Effector memory CD8-positive, alpha-beta T cell (primary cell): ENCODE results near the gene TEKT5.
"Not testable (repeated sequence)": the region's sequence is repeated elsewhere in the genome, so short reads cannot be mapped to it uniquely, and the experiment has no call there.

Experiments
- ATAC-seq: fragments of 150-1000 bp; cut with Tn5 transposase; replicated peaks from 2 replicates; pipeline ENCODE4 v1.10.0; 2021; ENCODE audit warnings: mild to moderate bottlenecking, moderate library complexity
- DNase-seq, 3 experiments: peaks; one replicate each; pipeline ENCODE4 v3.0.0; 2021
- H3K27ac Mint-ChIP-seq, 2 donors: one replicate each; pipeline ENCODE4 v1.8.0; 2022; ENCODE audit warnings: mild to moderate bottlenecking in 2 of 2, mixed read lengths in 2 of 2, moderate library complexity in 2 of 2
- H3K27me3 Mint-ChIP-seq, 2 donors: one replicate each; pipeline ENCODE4 v1.8.0; 2022; ENCODE audit warnings: mixed read lengths in 2 of 2
- H3K36me3 Mint-ChIP-seq: one replicate; pipeline ENCODE4 v1.8.0; 2022; ENCODE audit warnings: mild to moderate bottlenecking, moderate library complexity, mixed read lengths; ENCODE audit not compliant: insufficient read depth
- H3K4me1 Mint-ChIP-seq, 2 donors: one replicate each; pipeline ENCODE4 v1.8.0; 2022; ENCODE audit warnings: low read depth in 2 of 2, mixed read lengths in 2 of 2
- H3K4me3 Mint-ChIP-seq, 2 donors: one replicate each; pipeline ENCODE4 v1.8.0; 2022; ENCODE audit warnings: mild to moderate bottlenecking in 2 of 2, mixed read lengths in 2 of 2, moderate library complexity in 2 of 2
- H3K9me3 Mint-ChIP-seq, 2 donors: one replicate each; pipeline ENCODE4 v1.8.0; 2022; ENCODE audit warnings: mixed read lengths in 2 of 2

TEKT5 gene

GRCh38 chr16:10646581-10647263 is 48.0 kb downstream of the TEKT5 start:
- no peak overlapping the region for H3K4me3 Mint-ChIP-seq
- ATAC-seq, result no peak
- no peaks in the 10 kb centered on the region for H3K4me1 Mint-ChIP-seq
- DNase-seq, result no peak
- H3K9me3 Mint-ChIP-seq, result no peaks in the 10 kb centered on the region
- no peak overlapping the region for H3K27ac Mint-ChIP-seq
- no peaks in the 10 kb centered on the region for H3K36me3 Mint-ChIP-seq
- peaks cover 14 to 22% of the 10 kb centered on the region in 2 donors for H3K27me3 Mint-ChIP-seq

DNA sequence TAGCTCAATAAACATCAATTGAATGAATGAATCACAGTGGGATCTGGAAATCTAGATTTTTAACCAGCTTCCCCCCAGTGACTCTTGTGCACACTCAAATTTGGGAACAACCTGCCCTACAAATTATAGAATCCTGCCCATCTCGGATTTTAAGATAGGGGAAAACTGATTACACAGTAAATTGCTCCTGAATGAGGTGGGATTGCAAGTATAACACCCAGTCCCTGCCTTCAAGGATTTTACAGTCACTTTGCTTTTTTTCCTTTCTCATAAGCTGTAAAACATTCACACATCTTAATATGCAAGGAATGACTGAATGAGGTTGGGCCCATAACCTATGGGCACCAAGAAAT is 48.5 kb downstream of the TEKT5 start:
- DNase-seq (no peak), ATAC-seq (no peak)
- H3K4me1 Mint-ChIP-seq, result no peaks in the 10 kb centered on the region
- H3K4me3 Mint-ChIP-seq, result no peak overlapping the region
- H3K9me3 Mint-ChIP-seq, result no peaks in the 10 kb centered on the region
- H3K27me3 Mint-ChIP-seq, result peaks cover 14 to 25% of the 10 kb centered on the region in 2 donors
- no peak overlapping the region for H3K27ac Mint-ChIP-seq
- H3K36me3 Mint-ChIP-seq, result no peaks in the 10 kb centered on the region

DNA sequence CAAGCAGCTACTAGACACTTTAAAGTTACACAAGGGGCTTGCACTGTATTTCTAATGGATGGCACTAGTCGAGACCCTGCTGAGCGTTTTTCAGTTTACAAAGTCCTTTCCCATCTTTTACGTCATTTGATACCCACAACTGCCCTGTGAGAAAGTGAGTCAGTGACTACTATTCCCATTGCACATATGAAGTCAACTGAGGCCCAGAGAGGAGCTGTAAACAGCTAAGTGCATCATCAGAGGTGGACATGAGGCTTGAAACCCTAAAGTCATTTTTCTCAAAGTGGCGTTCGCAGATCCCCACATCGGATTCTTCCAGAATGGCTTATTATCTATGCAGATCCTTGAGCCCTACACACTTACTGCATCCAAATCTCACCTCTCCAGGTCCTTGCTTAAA is 50.6 kb downstream of the TEKT5 start:
- no peak for ATAC-seq

DNA sequence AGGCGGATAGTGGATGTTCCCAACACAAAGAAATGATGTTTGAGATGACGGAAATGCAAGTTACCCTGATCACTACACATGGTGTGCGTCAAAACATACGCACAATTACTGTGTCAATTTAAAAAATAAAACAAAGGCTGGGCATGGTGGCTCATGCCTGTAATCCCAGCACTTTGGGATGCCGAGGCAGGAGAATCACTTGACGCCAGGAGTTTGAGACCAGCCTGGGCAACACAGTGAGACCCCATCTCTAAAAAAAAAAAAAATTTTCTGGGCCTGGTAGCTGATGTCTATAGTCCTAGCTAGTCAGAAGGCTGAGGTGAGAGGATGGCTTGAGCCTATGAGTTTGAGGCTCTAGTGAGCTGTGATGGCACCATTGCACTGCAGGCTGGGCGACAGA is 51.8 kb downstream of the TEKT5 start:
- DNase-seq (no peak), ATAC-seq (no peak)
- Mint-ChIP-seq H3K27ac (no peak overlapping the region), H3K36me3 (no peaks in the 10 kb centered on the region), H3K4me1 (no peaks in the 10 kb centered on the region), H3K27me3 (peaks cover 26 to 45% of the 10 kb centered on the region in 2 donors), H3K9me3 (no peaks in the 10 kb centered on the region), H3K4me3 (no peak overlapping the region)

More for the DNA sequence above, 50.6 kb downstream of the TEKT5 start:
- H3K27me3 Mint-ChIP-seq, result peaks cover 26 to 45% of the 10 kb centered on the region in 2 donors
- no peaks in the 10 kb centered on the region for H3K36me3 Mint-ChIP-seq
- H3K9me3 Mint-ChIP-seq, result no peaks in the 10 kb centered on the region
- no peaks in the 10 kb centered on the region for H3K4me1 Mint-ChIP-seq
- H3K27ac Mint-ChIP-seq, result no peak overlapping the region
- DNase-seq, result no peak
- no peak overlapping the region for H3K4me3 Mint-ChIP-seq

DNA sequence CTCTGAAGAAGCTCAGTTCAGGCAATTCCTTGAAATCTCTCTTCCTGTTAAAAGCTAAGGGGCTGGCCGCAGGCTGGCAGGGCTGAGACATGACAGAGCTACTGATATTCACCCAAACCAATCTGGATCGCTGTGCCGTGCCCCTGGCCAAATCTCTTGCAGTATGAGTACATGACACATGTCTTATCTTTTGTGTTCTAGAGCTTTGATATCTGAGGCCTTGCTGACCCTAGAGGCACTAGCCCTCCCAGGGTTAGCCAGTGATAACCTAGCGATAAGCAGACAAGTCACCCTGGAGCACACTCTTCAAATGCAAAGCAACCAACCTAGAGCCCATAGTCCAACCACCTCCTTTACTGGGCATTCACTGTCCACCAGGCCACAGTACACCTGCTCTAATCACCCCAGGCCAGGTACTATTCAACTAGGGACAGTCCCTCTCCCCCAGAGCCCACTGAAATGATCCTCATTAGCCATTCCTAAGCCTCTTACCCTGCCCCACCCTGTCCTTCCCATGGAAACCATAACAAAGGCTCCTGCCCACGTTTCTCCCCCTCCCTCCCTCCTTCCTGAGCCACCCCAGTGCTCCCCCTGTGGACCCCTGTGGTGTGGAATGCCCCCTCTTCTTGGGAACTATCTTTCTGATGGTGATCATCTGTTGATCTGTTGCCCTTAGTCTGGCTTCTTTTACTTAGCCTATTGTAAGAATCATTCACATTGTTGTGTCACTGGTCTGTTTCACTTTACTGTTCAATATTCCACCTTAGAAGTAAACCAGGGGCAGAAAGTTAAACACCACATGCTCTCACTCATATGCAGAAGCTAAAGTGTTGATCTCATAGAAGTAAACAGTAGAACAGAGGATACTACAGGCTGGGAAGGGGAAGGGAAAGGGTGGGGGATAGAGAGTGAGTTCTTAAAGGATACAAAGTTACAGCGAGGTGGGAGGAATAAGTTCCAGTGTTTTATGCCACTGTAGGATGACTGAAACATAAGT is 52.5 kb downstream of the TEKT5 start:
- DNase-seq (no peak), ATAC-seq (no peak)
- Mint-ChIP-seq H3K4me1 (no peaks in the 10 kb centered on the region), H3K4me3 (no peak overlapping the region), H3K9me3 (no peaks in the 10 kb centered on the region), H3K27ac (no peak overlapping the region), H3K27me3 (peaks cover 26 to 45% of the 10 kb centered on the region in 2 donors), H3K36me3 (no peaks in the 10 kb centered on the region)

DNA sequence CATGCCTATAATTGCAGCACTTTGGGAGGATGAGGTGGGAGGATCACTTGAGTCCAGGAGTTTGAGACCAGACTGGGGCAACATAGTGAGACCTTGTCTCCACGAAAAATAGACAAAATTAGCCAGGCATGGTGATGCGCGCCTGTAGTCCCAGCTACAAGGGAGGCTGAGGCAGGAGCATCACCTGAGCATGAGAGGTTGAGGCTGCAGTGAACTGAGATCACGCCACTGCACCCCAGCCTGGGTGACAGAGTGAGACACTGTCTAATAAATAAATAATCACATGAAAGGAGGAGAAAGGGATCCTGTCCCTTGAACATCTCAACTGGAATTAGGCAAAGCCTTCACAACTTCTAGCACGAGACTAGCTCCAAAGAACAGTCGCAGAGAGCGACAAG is 53.2 kb downstream of the TEKT5 start:
- Mint-ChIP-seq H3K27me3 (peaks cover 26 to 45% of the 10 kb centered on the region in 2 donors), H3K27ac (no peak overlapping the region)

DNA sequence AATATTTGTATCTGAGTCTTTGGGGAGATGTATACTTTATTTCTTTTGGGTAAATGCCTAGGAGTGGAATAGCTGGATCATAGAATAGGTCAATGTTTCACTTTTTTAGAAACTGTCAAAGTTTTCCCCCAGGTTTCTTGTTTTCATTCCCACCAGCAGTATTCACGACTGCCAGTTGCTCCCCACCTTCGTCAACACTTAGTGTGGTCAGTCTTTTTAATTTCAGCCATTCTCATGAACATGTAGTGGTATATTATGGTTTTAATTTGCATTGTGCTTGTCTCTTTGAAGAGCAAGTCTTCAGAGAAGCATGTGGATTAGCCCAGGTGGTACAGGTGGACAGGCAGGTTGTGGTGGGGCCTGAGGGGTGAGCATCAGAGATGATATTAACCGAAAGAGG is 53.8 kb downstream of the TEKT5 start:
- H3K9me3 Mint-ChIP-seq, result no peaks in the 10 kb centered on the region
- ATAC-seq, result no peak
- no peak for DNase-seq
- H3K4me1 Mint-ChIP-seq, result no peaks in the 10 kb centered on the region
- no peaks in the 10 kb centered on the region for H3K36me3 Mint-ChIP-seq
- H3K27me3 Mint-ChIP-seq, result peaks cover 26 to 45% of the 10 kb centered on the region in 2 donors
- no peak overlapping the region for H3K4me3 Mint-ChIP-seq
- no peak overlapping the region for H3K27ac Mint-ChIP-seq

More for the DNA sequence above, 53.2 kb downstream of the TEKT5 start:
- Mint-ChIP-seq H3K36me3 (no peaks in the 10 kb centered on the region), H3K9me3 (no peaks in the 10 kb centered on the region), H3K4me3 (no peak overlapping the region), H3K4me1 (no peaks in the 10 kb centered on the region)
- ATAC-seq (no peak), DNase-seq (no peak)

- no peak overlapping the region for H3K4me3 Mint-ChIP-seq
- ATAC-seq (no peak), DNase-seq (no peak)
- peaks cover 0 to 2% of the 10 kb centered on the region in 2 donors for H3K9me3 Mint-ChIP-seq
- H3K36me3 Mint-ChIP-seq, result no peaks in the 10 kb centered on the region
- H3K27me3 Mint-ChIP-seq, result peaks cover 40 to 51% of the 10 kb centered on the region in 2 donors
- H3K4me1 Mint-ChIP-seq, result no peaks in the 10 kb centered on the region
- H3K27ac Mint-ChIP-seq, result no peak overlapping the region
These were observed 56.6 kb downstream of the TEKT5 start for GRCh38 chr16:10638101-10638500.

GRCh38 chr16:10637337-10638037 is 57.2 kb downstream of the TEKT5 start:
- no peaks in the 10 kb centered on the region for H3K36me3 Mint-ChIP-seq
- H3K27ac Mint-ChIP-seq, result no peak overlapping the region
- DNase-seq (no peak), ATAC-seq (no peak)
- no peak overlapping the region for H3K4me3 Mint-ChIP-seq
- H3K4me1 Mint-ChIP-seq, result no peaks in the 10 kb centered on the region
- H3K9me3 Mint-ChIP-seq, result peaks cover 0 to 2% of the 10 kb centered on the region in 2 donors
- peaks cover 33 to 52% of the 10 kb centered on the region in 2 donors for H3K27me3 Mint-ChIP-seq

- peaks cover 30 to 55% of the 10 kb centered on the region in 2 donors for H3K27me3 Mint-ChIP-seq
- H3K4me3 Mint-ChIP-seq, result no peak overlapping the region
- no peak for DNase-seq
- no peak overlapping the region for H3K27ac Mint-ChIP-seq
- ATAC-seq, result no peak
- H3K9me3 Mint-ChIP-seq, result peaks cover 0 to 2% of the 10 kb centered on the region in 2 donors
- H3K36me3 Mint-ChIP-seq, result no peaks in the 10 kb centered on the region
- no peaks in the 10 kb centered on the region for H3K4me1 Mint-ChIP-seq
These were observed 59.2 kb downstream of the TEKT5 start for GRCh38 chr16:10635365-10636021.

GRCh38 chr16:10633429-10633828 is 61.3 kb downstream of the TEKT5 start:
- H3K4me1 Mint-ChIP-seq, H3K27ac Mint-ChIP-seq, H3K9me3 Mint-ChIP-seq, H3K4me3 Mint-ChIP-seq, H3K36me3 Mint-ChIP-seq, DNase-seq, ATAC-seq: not testable (repeated sequence)
- H3K27me3 Mint-ChIP-seq, result peaks cover 21 to 44% of the 10 kb centered on the region in 2 donors

DNA sequence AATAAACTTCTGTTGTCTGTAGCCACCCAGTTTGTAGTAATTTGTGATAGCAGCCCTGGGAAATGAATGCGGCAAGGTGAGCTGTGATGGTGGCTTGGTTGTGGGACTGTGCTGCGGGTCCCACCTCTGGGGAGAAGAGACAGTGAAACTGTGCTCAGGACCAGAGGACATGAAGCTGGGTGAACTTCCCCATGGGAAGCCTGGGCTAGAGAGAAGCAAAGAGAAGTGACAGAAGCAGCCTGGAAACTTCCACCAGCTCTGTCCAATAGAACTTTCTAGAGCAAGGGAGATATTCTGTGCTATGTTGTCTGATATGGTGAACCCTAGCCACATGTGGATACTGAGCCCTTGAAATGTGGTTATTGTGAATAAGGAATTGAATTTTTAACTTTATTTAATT is 62.8 kb downstream of the TEKT5 start:
- no peak for ATAC-seq

DNA sequence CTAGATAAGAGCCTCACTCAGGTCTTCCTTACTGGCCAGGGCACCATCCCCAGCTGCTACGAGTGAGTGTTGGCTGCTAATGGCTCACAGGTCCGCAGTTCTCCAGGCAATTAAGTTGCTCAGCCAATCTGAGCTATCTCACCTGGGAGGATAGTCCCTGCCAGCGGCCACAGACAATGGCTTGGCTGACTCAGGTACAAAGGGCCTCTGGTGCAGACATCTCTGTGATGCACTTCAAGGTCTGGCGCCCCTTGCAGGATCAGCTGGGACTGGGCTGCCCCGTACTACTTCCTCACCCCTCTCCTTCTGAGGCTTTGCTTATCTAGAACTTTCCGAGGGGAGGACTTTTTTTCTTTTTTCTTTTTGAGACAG is 65.2 kb downstream of the TEKT5 start:
- peaks cover 0 to 2% of the 10 kb centered on the region in 2 donors for H3K9me3 Mint-ChIP-seq
- DNase-seq (no peak), ATAC-seq (no peak)
- H3K27me3 Mint-ChIP-seq, result peaks cover 19 to 48% of the 10 kb centered on the region in 2 donors
- H3K4me3 Mint-ChIP-seq, result no peak overlapping the region
- no peaks in the 10 kb centered on the region for H3K4me1 Mint-ChIP-seq
- no peak overlapping the region for H3K27ac Mint-ChIP-seq
- H3K36me3 Mint-ChIP-seq, result no peaks in the 10 kb centered on the region

More for the DNA sequence above, 62.8 kb downstream of the TEKT5 start:
- H3K4me3 Mint-ChIP-seq, result no peak overlapping the region
- H3K36me3 Mint-ChIP-seq, result no peaks in the 10 kb centered on the region
- no peak for DNase-seq
- peaks cover 26 to 51% of the 10 kb centered on the region in 2 donors for H3K27me3 Mint-ChIP-seq
- H3K9me3 Mint-ChIP-seq, result peaks cover 0 to 2% of the 10 kb centered on the region in 2 donors
- no peaks in the 10 kb centered on the region for H3K4me1 Mint-ChIP-seq
- H3K27ac Mint-ChIP-seq, result no peak overlapping the region
